Measurements from ENCODE around the gene ADAMTSL1. TPM values are rescaled to one million over a fixed set of nuclear protein-coding genes. Genes with fewer than 3 reads are reported as not detected.

The ADAMTSL1 gene
- total and polyA plus RNA-seq, 9 of the 15 experiments (the other 6 are each of a cell fraction or from before 2014, with no cell fraction given) = 0.01 TPM; not detected in 8

DNA sequence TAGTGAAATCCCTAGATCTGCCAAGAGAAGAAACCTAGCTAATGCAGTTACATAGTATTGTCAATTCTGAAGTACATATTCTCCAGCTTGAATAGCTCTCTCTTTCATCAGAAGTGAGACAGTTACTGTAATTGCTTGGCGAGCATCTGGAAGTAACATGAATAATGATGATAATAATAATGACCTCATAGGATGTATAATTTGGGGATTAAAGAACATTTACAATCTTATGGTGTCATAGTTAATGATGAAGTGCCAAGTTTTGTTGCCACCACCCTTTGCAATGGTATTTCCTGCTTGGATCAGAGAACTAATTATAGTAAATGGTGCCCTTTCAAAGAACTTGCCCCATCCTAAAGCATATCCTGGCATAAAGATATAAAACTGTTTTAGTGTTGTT is 201.4 kb downstream of the ADAMTSL1 start (continued):
- TF ChIP-seq ETS1 (conservative IDR thresholded peaks at IDR 0.05; ENCODE audit: control insufficient read depth, low read depth, low read length) (no peak), ZNF395 (CRISPR knock-in tag; IDR thresholded peaks at IDR 0.05) (no peak), ZFP1 (CRISPR knock-in tag; IDR thresholded peaks at IDR 0.05) (no peak), BRD4 (IDR thresholded peaks at IDR 0.05) (no peak), ZNF444 (CRISPR knock-in tag; IDR thresholded peaks at IDR 0.05) (no peak), BMI1 (IDR thresholded peaks at IDR 0.05; ENCODE audit: low read length) (no peak)

DNA sequence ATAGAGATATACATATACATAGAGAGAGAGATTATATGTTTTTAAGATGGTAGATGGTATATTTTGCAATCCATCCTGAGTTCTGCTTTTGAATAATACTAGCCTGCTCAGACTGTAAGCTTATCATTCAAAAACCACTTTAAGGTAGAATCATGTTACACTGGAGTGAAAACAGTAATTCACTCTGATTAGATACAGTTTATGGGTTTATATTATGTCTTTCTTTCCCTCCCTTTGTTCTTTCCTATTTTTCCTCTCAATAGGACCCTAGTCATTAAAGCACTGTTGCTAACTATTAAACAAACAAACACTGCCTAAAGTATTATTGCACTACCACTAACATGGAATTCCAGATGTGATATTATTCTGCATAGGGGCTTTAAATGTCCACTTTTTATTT is 202.0 kb downstream of the ADAMTSL1 start:
- H4K20me1 ChIP-seq (replicated peaks; ENCODE audit: control insufficient read depth, insufficient read depth, low read length) = no peaks in the 10 kb centered on the region
- no peak for DNase-seq (ENCODE audit: extremely low read depth in 1 of 4, low spot score in 3 of 4)
- no peaks in the 10 kb centered on the region for H3K9me1 ChIP-seq (ENCODE audit: control insufficient read depth, insufficient read depth, low read length)
- ATAC-seq = no peak
- no peaks in the 10 kb centered on the region for H3K36me3 ChIP-seq (ENCODE audit: control insufficient read depth, insufficient read depth, low read length)
- ChIA-PET POLR2A (no interaction called here), CTCF (ENCODE audit: low intra/inter-chr PET ratio) (no interaction called here)
- TF ChIP-seq FOXM1 (IDR thresholded peaks at IDR 0.05; ENCODE audit: low read depth) = no peak
- no peak for TF ChIP-seq FOXM1 (CRISPR knock-in tag; IDR thresholded peaks at IDR 0.05; ENCODE audit: low read depth)
- no peak for TF ChIP-seq CREBBP (IDR thresholded peaks at IDR 0.05; ENCODE audit: low read depth, low read length)
- no peak for TF ChIP-seq DNMT1 (IDR thresholded peaks at IDR 0.05)
- no peak overlapping the region for H3K4me3 ChIP-seq
- no peak overlapping the region for H2AFZ ChIP-seq (ENCODE audit: low read depth, low read length)
- no peak overlapping the region for H3K27ac ChIP-seq (ENCODE audit: extremely low read depth, low read depth, low read length)
- H3K79me2 ChIP-seq (ENCODE audit: control insufficient read depth, insufficient read depth, low read length) = no peaks in the 10 kb centered on the region
- no peaks in the 10 kb centered on the region for H3K4me1 ChIP-seq (replicated peaks in 1 of 2; ENCODE audit: control insufficient read depth in 2 of 2, insufficient read depth in 2 of 2, low read length in 2 of 2)
- intact Hi-C loops (cut with micrococcal nuclease) = no loop called here
- in situ Hi-C loops (cut with MboI) = no loop called here
- no peak overlapping the region for H3K9ac ChIP-seq (ENCODE audit: insufficient read depth in 1 of 2, low read depth in 2 of 2, low read length in 2 of 2)
- H3K4me2 ChIP-seq (ENCODE audit: insufficient read depth, low read length) = no peak overlapping the region
- BruUV-seq (replicated peaks) = no TSS peak
- no peaks in the 10 kb centered on the region for H3K27me3 ChIP-seq (ENCODE audit: control insufficient read depth in 2 of 2, insufficient read depth in 2 of 2, low read length in 2 of 2)
- no peak for FAIRE-seq
- H3K9me3 ChIP-seq (replicated peaks; ENCODE audit: control insufficient read depth, insufficient read depth, low read depth, low read length) = no peaks in the 10 kb centered on the region

All from K562 (cell line).